Lung (tissue), 12 donors: Measurements from ENCODE around the gene NLGN1. TPM values are rescaled to one million over a fixed set of nuclear protein-coding genes. Genes with fewer than 3 reads are reported as not detected.

Experiments used
- ATAC-seq: fragments of 200-7000 bp; cut with Tn5 transposase; one replicate; pipeline ENCODE4 v1.9.1; 2020; ENCODE audit warnings: moderate number of reproducible peaks; ENCODE audit not compliant: insufficient read depth, low FRiP score
- DNase-seq, 3 donors: peaks; one replicate each; pipeline ENCODE4 v3.0.0-alpha.2; 2013 to 2017
- H3K27ac ChIP-seq, 2 donors: one replicate each; pipeline ENCODE4 v1.5.1; 2013; ENCODE audit warnings: mild to moderate bottlenecking in 2 of 2, moderate library complexity in 2 of 2, control low read depth in 1 of 2, inconsistent platforms in 1 of 2, low read depth in 1 of 2, low read length in 1 of 2
- H3K27me3 ChIP-seq, 3 donors: one replicate each; pipeline ENCODE4 v1.5.1; 2013; ENCODE audit warnings: low read length in 2 of 3; ENCODE audit not compliant: control insufficient read depth in 3 of 3, insufficient read depth in 3 of 3
- H3K36me3 ChIP-seq, 4 donors: one replicate each; pipeline ENCODE4 v1.5.1; 2013; ENCODE audit warnings: low read length in 4 of 4, mild to moderate bottlenecking in 1 of 4, moderate library complexity in 1 of 4; ENCODE audit not compliant: control insufficient read depth in 4 of 4, insufficient read depth in 4 of 4
- H3K4me1 ChIP-seq, 5 donors: one replicate each; pipeline ENCODE4 v1.5.1; 2013; ENCODE audit warnings: low read length in 5 of 5, mild to moderate bottlenecking in 2 of 5, moderate library complexity in 1 of 5; ENCODE audit not compliant: control insufficient read depth in 5 of 5, insufficient read depth in 5 of 5
- H3K4me3 ChIP-seq: one replicate; pipeline ENCODE4 v1.5.1; 2013; ENCODE audit warnings: mild to moderate bottlenecking, control low read depth, moderate library complexity
- H3K9ac ChIP-seq, 2 donors: one replicate each; pipeline ENCODE4 v1.5.1; 2013; ENCODE audit warnings: low read length in 2 of 2, control low read depth in 1 of 2; ENCODE audit not compliant: insufficient read depth in 1 of 2
- H3K9me3 ChIP-seq, 4 donors: one replicate each; pipeline ENCODE4 v1.5.1; 2013; ENCODE audit warnings: low read length in 3 of 4, mild to moderate bottlenecking in 1 of 4, moderate library complexity in 1 of 4; ENCODE audit not compliant: control insufficient read depth in 4 of 4, insufficient read depth in 3 of 4
- WGBS, 2 donors: extraction: QIAGEN DNeasy Blood & Tissue Kit; methylation state at CpG; one replicate each; pipeline ENCODE4 v1.1.7; 2013; 5-methylcytosine and 5-hydroxymethylcytosine counted together
- polyA plus RNA-seq, 2 donors: library from polyadenylated mRNA; stranded (reverse); fragments of 200-250 nt; gene quantifications; one replicate each; pipeline ENCODE4 v1.2.1, GENCODE V29; 2013
- total RNA-seq, 2 donors: library from RNA; depleted of rRNA in 1 of 2; stranded (reverse); fragments of >200 nt in 1 of 2; gene quantifications; one replicate each; pipeline ENCODE4 v1.2.1, GENCODE V29; 2014 to 2021
- TF ChIP-seq, protein P1 (sequence below): IDR thresholded peaks from 2 replicates; pipeline ENCODE4 v1.5.1; 2012; ENCODE audit warnings: mild to moderate bottlenecking; ENCODE audit errors: control extremely low read depth, extremely low read depth
- donor health status: control.
- donor health status: control.
- donor health status: Bipolar disorder and iron deficiency.
- donor health status: healthy.
- donor health status: DM: yes; HTN: yes; CAD: no.

The NLGN1 gene
- total and polyA plus RNA-seq, 4 donors = 0.24 to 22.2 (median 1.9) TPM

- ATAC-seq (no peak), DNase-seq (no peak)
- Histone ChIP-seq H3K4me1 (no peaks in the 10 kb centered on the region), H3K9me3 (no peaks in the 10 kb centered on the region), H3K36me3 (no peaks in the 10 kb centered on the region), H3K27ac (no peak overlapping the region), H3K27me3 (no peaks in the 10 kb centered on the region), H3K4me3 (no peak overlapping the region), H3K9ac (no peak overlapping the region)
- TF ChIP-seq, protein P1, sequence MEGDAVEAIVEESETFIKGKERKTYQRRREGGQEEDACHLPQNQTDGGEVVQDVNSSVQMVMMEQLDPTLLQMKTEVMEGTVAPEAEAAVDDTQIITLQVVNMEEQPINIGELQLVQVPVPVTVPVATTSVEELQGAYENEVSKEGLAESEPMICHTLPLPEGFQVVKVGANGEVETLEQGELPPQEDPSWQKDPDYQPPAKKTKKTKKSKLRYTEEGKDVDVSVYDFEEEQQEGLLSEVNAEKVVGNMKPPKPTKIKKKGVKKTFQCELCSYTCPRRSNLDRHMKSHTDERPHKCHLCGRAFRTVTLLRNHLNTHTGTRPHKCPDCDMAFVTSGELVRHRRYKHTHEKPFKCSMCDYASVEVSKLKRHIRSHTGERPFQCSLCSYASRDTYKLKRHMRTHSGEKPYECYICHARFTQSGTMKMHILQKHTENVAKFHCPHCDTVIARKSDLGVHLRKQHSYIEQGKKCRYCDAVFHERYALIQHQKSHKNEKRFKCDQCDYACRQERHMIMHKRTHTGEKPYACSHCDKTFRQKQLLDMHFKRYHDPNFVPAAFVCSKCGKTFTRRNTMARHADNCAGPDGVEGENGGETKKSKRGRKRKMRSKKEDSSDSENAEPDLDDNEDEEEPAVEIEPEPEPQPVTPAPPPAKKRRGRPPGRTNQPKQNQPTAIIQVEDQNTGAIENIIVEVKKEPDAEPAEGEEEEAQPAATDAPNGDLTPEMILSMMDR = no peak
- WGBS, 2 donors = 74 to 76% methylated on average over 7 of the region's 7 CpGs
Observed at GRCh38 chr3:173865900-173866498, 468.5 kb downstream of the NLGN1 start.

- TF ChIP-seq, protein P1 = no peak
Observed at GRCh38 chr3:173869766-173870165, 472.2 kb downstream of the NLGN1 start.

DNA sequence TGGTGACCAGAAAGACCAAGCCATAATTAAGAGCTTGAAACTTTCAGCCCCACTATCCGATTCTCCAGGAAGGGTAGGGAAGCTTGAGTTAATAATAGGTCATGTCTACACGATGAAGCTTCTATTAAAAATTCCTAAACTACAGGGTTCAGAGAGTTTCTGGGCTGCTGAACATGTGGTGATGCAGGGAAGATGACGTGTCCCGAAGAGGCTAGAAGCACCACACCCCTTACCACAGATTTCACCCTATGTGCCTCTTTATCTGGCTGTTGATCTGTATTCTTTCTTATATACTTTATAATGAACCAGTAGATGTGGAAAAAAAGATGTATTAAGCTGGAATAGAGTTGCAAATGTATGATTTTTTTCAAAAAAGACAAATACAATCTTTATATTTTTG lies 473.4 kb downstream of the NLGN1 start:
- 89 to 90% methylated on average over 4 of the region's 4 CpGs for WGBS, 2 donors
- Histone ChIP-seq H3K27me3 (no peaks in the 10 kb centered on the region), H3K36me3 (no peaks in the 10 kb centered on the region), H3K27ac (no peak overlapping the region), H3K9ac (no peak overlapping the region), H3K4me1 (no peaks in the 10 kb centered on the region), H3K9me3 (no peaks in the 10 kb centered on the region), H3K4me3 (no peak overlapping the region)
- ATAC-seq = no peak
- no peak for DNase-seq
- TF ChIP-seq, protein P1 = no peak

More at GRCh38 chr3:173869766-173870165, 472.2 kb downstream of the NLGN1 start:
- no peaks in the 10 kb centered on the region for H3K27me3 ChIP-seq
- H3K9ac ChIP-seq = no peak overlapping the region
- H3K27ac ChIP-seq = no peak overlapping the region
- DNase-seq = no peak
- no peak for ATAC-seq
- no peaks in the 10 kb centered on the region for H3K9me3 ChIP-seq
- no peaks in the 10 kb centered on the region for H3K4me1 ChIP-seq
- H3K36me3 ChIP-seq = no peaks in the 10 kb centered on the region
- H3K4me3 ChIP-seq = no peak overlapping the region
- 82 to 84% methylated on average over 3 of the region's 3 CpGs for WGBS, 2 donors

- H3K27me3 ChIP-seq = no peaks in the 10 kb centered on the region
- H3K36me3 ChIP-seq = no peaks in the 10 kb centered on the region
- H3K9ac ChIP-seq = no peak overlapping the region
- H3K4me1 ChIP-seq = no peaks in the 10 kb centered on the region
- DNase-seq = no peak
- ATAC-seq = no peak
- H3K4me3 ChIP-seq = no peak overlapping the region
- TF ChIP-seq, protein P1 = no peak
- H3K9me3 ChIP-seq = no peaks in the 10 kb centered on the region
- H3K27ac ChIP-seq = no peak overlapping the region
Observed at GRCh38 chr3:173875790-173876189, 478.2 kb downstream of the NLGN1 start.
